ENCODE results near the gene GPR37.

GPR37 gene

GRCh38 chr7:124724507-124725192, 40.9 kb downstream of the GPR37 start:
- DNase-seq (ENCODE audit: low spot score), result no peak

DNA sequence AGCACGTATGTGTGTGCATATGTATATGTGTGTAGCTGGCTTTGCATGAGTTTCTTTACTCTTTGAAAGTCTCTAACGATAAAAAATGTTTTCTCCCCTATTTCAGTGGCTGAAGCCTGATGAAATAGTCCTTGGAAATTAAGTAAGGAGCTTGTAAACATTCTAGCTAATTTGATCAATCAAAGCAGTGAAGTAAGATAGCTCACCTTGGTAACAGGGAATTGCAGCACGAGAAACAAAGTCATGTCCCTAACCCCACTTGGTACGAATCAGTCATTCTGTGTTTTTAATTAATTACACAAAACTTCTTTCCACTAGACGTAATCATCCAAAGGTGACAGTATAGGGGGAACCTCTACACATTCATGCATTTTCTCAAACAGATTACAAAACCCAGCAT, 41.5 kb downstream of the GPR37 start:
- DNase-seq (ENCODE audit: low spot score), result no peak

DNA sequence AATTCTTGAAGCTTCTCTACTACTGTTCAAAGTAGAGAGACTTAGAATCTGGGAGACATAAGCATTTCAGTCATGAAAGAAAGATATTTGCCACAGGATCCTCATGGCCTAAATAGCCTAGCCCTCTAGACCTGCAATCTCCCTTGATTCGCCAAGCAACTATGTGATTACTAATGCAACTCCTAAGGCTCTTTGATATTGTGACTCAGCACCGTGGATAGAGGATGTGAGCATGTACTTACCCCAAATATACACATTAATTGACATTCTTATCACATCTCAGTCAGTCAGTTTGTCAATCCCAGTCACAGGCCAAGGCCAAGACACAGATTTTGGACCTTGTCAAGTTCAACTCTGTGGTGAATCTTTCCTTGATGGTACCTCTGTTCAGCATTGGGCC, 42.6 kb downstream of the GPR37 start:
- DNase-seq (ENCODE audit: low spot score), result no peak

DNA sequence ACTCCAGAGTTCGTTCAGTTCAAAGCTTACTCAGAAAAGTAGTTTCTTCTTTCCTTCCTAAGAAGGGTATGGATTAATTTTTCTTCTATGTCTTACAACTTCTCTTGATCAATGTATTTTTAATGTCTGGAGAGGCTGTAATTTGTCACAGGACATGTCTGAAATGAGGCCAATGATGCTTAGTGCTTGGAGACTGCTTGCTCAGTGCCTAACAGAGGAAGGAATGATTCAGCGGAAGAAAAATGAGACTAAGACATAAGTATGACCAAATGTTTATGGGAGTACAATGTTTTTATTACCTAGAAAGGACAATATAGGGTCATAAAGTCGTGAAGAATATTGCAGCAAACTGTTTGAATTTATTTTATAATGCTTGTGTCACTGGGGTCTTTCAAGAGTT, 43.3 kb downstream of the GPR37 start:
- no peak for DNase-seq (ENCODE audit: low spot score)

- DNase-seq (ENCODE audit: low spot score), result no peak
Observed at GRCh38 chr7:124720195-124720594, 45.4 kb downstream of the GPR37 start.

GRCh38 chr7:124718032-124718766, 47.4 kb downstream of the GPR37 start:
- no peak for DNase-seq (ENCODE audit: low spot score)

- DNase-seq (ENCODE audit: low spot score), result no peak
Observed at GRCh38 chr7:124716894-124717293, 48.7 kb downstream of the GPR37 start.

DNA sequence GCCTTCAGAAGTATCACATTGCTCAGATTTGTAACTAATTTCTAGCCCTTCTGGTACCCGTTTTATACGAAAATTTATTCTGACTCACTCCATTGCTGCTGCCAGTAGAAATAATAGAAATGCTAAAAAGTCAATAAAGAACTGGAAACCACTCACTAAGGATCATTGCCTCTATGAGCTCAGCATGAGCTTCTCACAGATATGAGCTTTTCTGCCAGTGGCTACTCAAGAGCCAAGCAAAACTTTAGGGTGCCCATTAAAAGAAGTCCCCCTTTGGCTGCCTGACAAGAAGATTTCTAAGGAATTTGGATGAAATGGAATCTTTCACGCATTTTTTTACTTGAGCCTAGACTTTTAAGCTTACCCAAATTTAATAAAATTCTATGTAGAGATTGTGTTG, 52.5 kb downstream of the GPR37 start:
- DNase-seq (ENCODE audit: low spot score), result no peak

GRCh38 chr7:124712017-124712416, 53.6 kb downstream of the GPR37 start:
- no peak for DNase-seq (ENCODE audit: low spot score)

GRCh38 chr7:124702385-124702784, 63.2 kb downstream of the GPR37 start:
- DNase-seq (ENCODE audit: low spot score), result no peak

GRCh38 chr7:124701955-124702354, 63.6 kb downstream of the GPR37 start:
- DNase-seq (ENCODE audit: low spot score), result no peak

- DNase-seq (ENCODE audit: low spot score), result no peak
Observed at GRCh38 chr7:124700655-124701054, 64.9 kb downstream of the GPR37 start.

- peak; percentile 32 for DNase-seq (ENCODE audit: low spot score)
Observed at GRCh38 chr7:124698964-124699363, 66.6 kb downstream of the GPR37 start.

DNA sequence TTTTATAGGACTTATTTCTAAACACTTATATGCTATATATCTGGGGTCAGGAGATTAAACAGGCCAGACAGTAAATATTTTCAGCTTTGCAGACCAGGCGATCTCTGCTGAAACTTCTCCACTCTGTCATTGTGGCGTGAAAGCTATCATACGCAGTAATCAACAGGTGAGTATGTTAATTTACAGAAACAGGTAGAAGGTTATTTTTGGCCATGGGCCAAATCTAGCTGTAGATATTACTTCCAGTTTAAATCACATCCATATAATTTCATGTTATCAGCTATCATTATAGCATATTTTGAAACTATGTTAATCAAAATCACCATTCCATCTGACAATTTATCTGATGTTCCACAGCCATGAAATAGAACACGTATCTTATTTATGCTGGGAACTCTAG, 67.8 kb downstream of the GPR37 start:
- DNase-seq (ENCODE audit: low spot score), result no peak

All from NAMALWA (cell line).